Heart left ventricle (tissue), 16 donors: ENCODE results near the gene KIF26B. TPM values are rescaled to one million over a fixed set of nuclear protein-coding genes. Genes with fewer than 3 reads are reported as not detected.

Source experiments
- ATAC-seq, 4 donors: fragments of 200-7000 bp; cut with Tn5 transposase; one replicate each; pipeline ENCODE4 v1.9.1; 2020 to 2022; ENCODE audit warnings: moderate library complexity in 4 of 4, mild to moderate bottlenecking in 3 of 4, moderate number of reproducible peaks in 1 of 4
- DNase-seq, 5 donors: peaks; one replicate each; pipeline ENCODE4 v3.0.0-alpha.2; 2020
- H3K27ac ChIP-seq, 12 donors: fragments of 200-600 bp; sonication (generic) in 4 of 12; one replicate each; pipeline versions ENCODE4 v1.5.0 to v1.8.0; 2016 to 2022; ENCODE audit warnings: mild to moderate bottlenecking in 2 of 12
- H3K27me3 ChIP-seq, 9 donors: fragments of 200-600 bp; sonication (generic) in 2 of 9; one replicate each; pipeline versions ENCODE4 v1.5.1 to v1.8.0; 2016 to 2022; ENCODE audit warnings: mild to moderate bottlenecking in 3 of 9
- H3K36me3 ChIP-seq, 9 donors: fragments of 200-600 bp; sonication (generic) in 2 of 9; one replicate each; pipeline versions ENCODE4 v1.5.0 to v1.8.0; 2018 to 2022; ENCODE audit warnings: mild to moderate bottlenecking in 2 of 9
- H3K4me1 ChIP-seq, 12 donors: fragments of 200-600 bp; sonication (generic) in 4 of 12; one replicate each; pipeline versions ENCODE4 v1.5.0 to v1.8.0; 2016 to 2022; ENCODE audit warnings: mild to moderate bottlenecking in 3 of 12
- H3K4me3 ChIP-seq, 12 donors: fragments of 200-600 bp; sonication (generic) in 4 of 12; one replicate each; pipeline versions ENCODE4 v1.5.0 to v1.8.0; 2017 to 2022; ENCODE audit warnings: mild to moderate bottlenecking in 9 of 12, moderate library complexity in 4 of 12
- H3K9me3 ChIP-seq, 12 donors: fragments of 200-600 bp; sonication (generic) in 4 of 12; one replicate each; pipeline versions ENCODE4 v1.5.0 to v1.8.0; 2016 to 2022; ENCODE audit warnings: mild to moderate bottlenecking in 1 of 12
- CTCF ChIP-seq, 12 donors: fragments of 200-600 bp; sonication (generic) in 4 of 12; IDR thresholded peaks; one replicate each; pipeline versions ENCODE4 v1.5.0 to v1.8.0; 2018 to 2022; ENCODE audit warnings: antibody characterized with exemption in 12 of 12, mild to moderate bottlenecking in 5 of 12
- POLR2A ChIP-seq, 2 donors: fragments of 450-650 bp; IDR thresholded peaks; one replicate each; pipeline ENCODE4 v1.6.1; 2017; ENCODE audit warnings: antibody characterized with exemption in 2 of 2, mild to moderate bottlenecking in 2 of 2, moderate library complexity in 2 of 2
- WGBS, 4 donors: extraction: QIAGEN DNeasy Blood & Tissue Kit in 2 of 4; methylation state at CpG; one replicate each; pipeline versions ENCODE4 v1.1.5 to v1.1.7; 2013 to 2018; 5-methylcytosine and 5-hydroxymethylcytosine counted together
- intact Hi-C, 10 donors: fragments of 100-400 bp; cut with DNase I; formaldehyde crosslinking; loops; one replicate each; pipeline versions ENCODE4 v1.11.1 to v1.14.2; 2022
- polyA plus RNA-seq, 2 donors: library from polyadenylated mRNA; stranded (reverse); fragments of 200-250 nt; gene quantifications; one replicate each; pipeline ENCODE4 v1.2.3, GENCODE V29; 2013
- total RNA-seq, 9 donors: library from RNA; depleted of rRNA in 2 of 9; stranded (reverse); fragments of >200 nt in 2 of 9; fragmentation: NEBNext Ultra II Directional in 3 of 9; extraction: Animal tissue kit (Norgen Biotek cat#: 25700) in 3 of 9; gene quantifications; one replicate each; pipeline versions ENCODE4 v1.1.0 to v1.2.4, GENCODE V29; 2016 to 2023
- donor health status: ischemic (EF 13 %, LVEDD 7.1; RV severe dilation, severe dysfunction).
- donor health status: healthy with polysubstance abuse.
- donor health status: DM: no; HTN: yes; CAD: no.
- donor health status: DM: no; HTN: no; CAD: no.
- donor health status: ischemic (EF 25% LVEDD 6.9; RV normal size, moderate dysfunction).
- donor health status: ischemic (EF 25% LVEDD 5.7; RV mildly dilated, moderate dysfunction).
- donor health status: healthy.
- donor health status: DM: yes; HTN: yes; CAD: no.
- donor health status: ischemic (EF 35%, LVEDD 5.7; RV mildly dilated, moderate dysfunction).
- donor health status: nonischemic (EF 11% LVEDD 7.7; RV severe dilation, severe dysfunction).
- donor health status: DM: yes; HTN: yes; CAD: no.
- donor health status: PGD.
- donor health status: ischemic (EF 29% LVEDD 5.4; RV normal size, mild dysfunction).
- donor health status: nonischemic (EF 23%, LVEDD 6.1; RV moderate dilation, normal function).

Gene KIF26B
- total and polyA plus RNA-seq, 11 donors, result 1.2 to 7.0 (median 2.3) TPM

GRCh38 chr1:245215071-245215470 is 60.3 kb downstream of the KIF26B start:
- Histone ChIP-seq H3K4me3 (no peak overlapping the region), H3K27me3 (peaks cover 0 to 13% (median 0%) of the 10 kb centered on the region in 9 donors), H3K4me1 (no peaks in the 10 kb centered on the region), H3K27ac (no peak overlapping the region), H3K36me3 (no peaks in the 10 kb centered on the region), H3K9me3 (no peaks in the 10 kb centered on the region)
- no peak for DNase-seq
- TF ChIP-seq CTCF (IDR thresholded peaks at IDR 0.05), result no peak
- no peak for TF ChIP-seq POLR2A (IDR thresholded peaks at IDR 0.05)
- 73 to 90% (median 76%) methylated on average over 8 of the region's 8 CpGs for WGBS, 4 donors
- intact Hi-C loops, result no loop called here
- no peak for ATAC-seq

- DNase-seq, result no peak
- intact Hi-C loops, result no loop called here
- 64 to 72% (median 69%) methylated on average over 11 of the region's 11 CpGs for WGBS, 4 donors
- peaks cover 0 to 18% (median 0%) of the 10 kb centered on the region in 9 donors for H3K27me3 ChIP-seq
- H3K4me3 ChIP-seq, result no peak overlapping the region
- H3K36me3 ChIP-seq, result no peaks in the 10 kb centered on the region
- TF ChIP-seq POLR2A (IDR thresholded peaks at IDR 0.05) (no peak), CTCF (IDR thresholded peaks at IDR 0.05) (no peak)
- no peak overlapping the region for H3K27ac ChIP-seq
- no peak for ATAC-seq
- H3K4me1 ChIP-seq, result no peaks in the 10 kb centered on the region
- no peaks in the 10 kb centered on the region for H3K9me3 ChIP-seq
Measured at GRCh38 chr1:245216366-245217115, 61.8 kb downstream of the KIF26B start.

DNA sequence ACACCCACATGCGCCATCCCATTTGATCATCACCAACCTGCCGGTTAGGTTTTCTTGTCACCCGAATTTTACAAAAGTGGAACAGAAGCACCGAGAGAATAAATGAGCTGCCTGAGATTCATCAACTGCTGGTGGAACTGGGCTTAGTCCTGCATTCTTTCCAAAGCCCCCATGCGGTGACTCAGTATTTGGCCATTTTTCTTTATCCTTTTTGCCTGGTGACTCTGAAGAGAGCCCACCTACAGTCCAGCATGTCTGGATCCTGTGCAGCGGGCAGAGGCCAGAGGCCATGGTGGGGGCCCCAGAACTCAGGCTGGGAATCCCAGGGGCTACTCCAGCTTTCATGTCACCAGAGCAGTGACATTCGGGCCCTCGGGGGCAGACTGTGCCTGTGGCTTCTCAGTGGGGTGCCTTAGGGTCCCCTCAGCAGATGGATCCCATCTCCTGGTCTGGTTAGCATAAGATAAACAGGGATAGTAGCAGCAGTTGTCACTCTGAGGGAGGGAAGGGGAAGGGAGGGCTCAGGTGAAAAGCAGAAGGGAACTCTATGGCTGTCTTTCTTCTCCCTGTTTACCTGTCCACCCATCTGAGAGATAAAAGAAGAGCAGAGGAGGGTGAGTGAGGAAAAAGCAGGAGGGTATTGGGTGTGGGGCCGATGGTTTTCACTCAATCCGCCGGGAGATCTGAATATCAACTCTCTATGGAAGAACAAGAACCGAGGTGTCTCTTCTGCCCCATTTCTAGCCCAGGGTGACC is 63.2 kb downstream of the KIF26B start:
- no peak overlapping the region for H3K4me3 ChIP-seq
- no peak for TF ChIP-seq POLR2A (IDR thresholded peaks at IDR 0.05)
- TF ChIP-seq CTCF (IDR thresholded peaks at IDR 0.05), result no peak
- 93 to 95% (median 94%) methylated on average over 12 of the region's 12 CpGs for WGBS, 4 donors
- H3K27ac ChIP-seq, result no peak overlapping the region
- ATAC-seq (no peak), DNase-seq (no peak)
- no peaks in the 10 kb centered on the region for H3K4me1 ChIP-seq
- no peaks in the 10 kb centered on the region for H3K36me3 ChIP-seq
- H3K27me3 ChIP-seq, result peaks cover 0 to 18% (median 0%) of the 10 kb centered on the region in 9 donors
- intact Hi-C loops, result no loop called here
- H3K9me3 ChIP-seq, result no peaks in the 10 kb centered on the region

DNA sequence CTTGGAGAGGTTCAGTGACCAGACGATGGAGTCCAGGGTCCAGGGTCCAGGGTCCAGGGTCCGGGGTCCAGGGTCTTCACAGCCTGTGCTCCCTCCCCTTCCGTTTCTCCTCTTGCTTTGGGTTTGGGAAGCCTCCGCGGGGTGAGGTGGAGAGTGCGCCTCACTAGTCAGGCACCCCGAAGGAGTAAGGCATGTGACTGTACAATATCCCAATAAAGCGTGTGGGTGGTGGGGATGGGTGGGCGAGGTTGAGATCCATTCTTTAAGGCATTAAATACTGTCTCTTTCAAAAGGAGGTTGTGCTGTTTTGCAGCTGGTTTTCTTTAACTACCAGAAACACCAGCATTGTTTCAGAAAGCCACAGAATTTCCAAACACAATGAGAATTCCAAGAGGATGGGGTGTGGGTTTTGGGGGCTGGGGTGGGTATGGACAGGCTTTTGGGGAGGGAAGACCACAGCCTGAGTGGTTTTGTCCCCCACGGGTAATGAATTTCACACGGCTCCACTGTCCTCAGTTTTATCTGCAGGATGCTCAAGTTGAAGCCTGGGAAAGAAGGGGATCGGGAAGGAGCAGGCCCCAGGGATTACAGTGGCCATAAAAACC is 65.7 kb downstream of the KIF26B start:
- H3K27me3 ChIP-seq, result peaks cover 0 to 18% (median 0%) of the 10 kb centered on the region in 9 donors
- no peak for ATAC-seq

More for the DNA sequence above, 65.7 kb downstream of the KIF26B start:
- no peaks in the 10 kb centered on the region for H3K4me1 ChIP-seq
- no peak for DNase-seq
- H3K27ac ChIP-seq, result no peak overlapping the region
- no peak overlapping the region for H3K4me3 ChIP-seq
- TF ChIP-seq POLR2A (IDR thresholded peaks at IDR 0.05), result no peak
- no peak for TF ChIP-seq CTCF (IDR thresholded peaks at IDR 0.05)
- intact Hi-C loops, result no loop called here
- WGBS, 4 donors, result 77 to 88% (median 81%) methylated on average over 12 of the region's 12 CpGs
- no peaks in the 10 kb centered on the region for H3K9me3 ChIP-seq
- no peaks in the 10 kb centered on the region for H3K36me3 ChIP-seq
